WTC11 (cell line): Measurements from ENCODE around the gene CPNE8. TPM values are rescaled to one million over a fixed set of nuclear protein-coding genes. Genes with fewer than 3 reads are reported as not detected.

ENCODE experiments used
- ATAC-seq: fragments of 200-7000 bp; cut with Tn5 transposase; 2 replicates; pipeline ENCODE4 v1.10.0; 2021; ENCODE audit warnings: mild to moderate bottlenecking, moderate library complexity
- CTCF ChIA-PET: fragments of 300-600 bp; sonication (Branson Sonifier 250); formaldehyde crosslinking; loops from one replicate; lab custom pipeline; 2021; ENCODE audit warnings: antibody characterized with exemption; lab: Charles Lee
- POLR2A ChIA-PET: fragments of 350-600 bp; sonication (Branson Sonifier 250); formaldehyde crosslinking; loops from one replicate; lab custom pipeline; 2021; ENCODE audit warnings: antibody characterized with exemption; lab: Charles Lee
- DNase-seq: peaks from one replicate; pipeline ENCODE4 v3.0.0; 2021; ENCODE audit warnings: low spot score
- H3K27ac Mint-ChIP-seq: 2 replicates; pipeline ENCODE4 v1.8.0; 2021; ENCODE audit warnings: mixed read lengths
- H3K27me3 Mint-ChIP-seq: 2 replicates; pipeline ENCODE4 v1.8.0; 2021; ENCODE audit warnings: low read depth, mild to moderate bottlenecking, moderate library complexity, mixed read lengths
- H3K36me3 Mint-ChIP-seq: 2 replicates; pipeline ENCODE4 v1.8.0; 2021; ENCODE audit warnings: mixed read lengths
- H3K4me1 Mint-ChIP-seq: 2 replicates; pipeline ENCODE4 v1.8.0; 2022; ENCODE audit warnings: mixed read lengths
- H3K4me3 Mint-ChIP-seq: 2 replicates; pipeline ENCODE4 v1.8.0; 2021; ENCODE audit warnings: mild to moderate bottlenecking, moderate library complexity, mixed read lengths
- H3K9me3 Mint-ChIP-seq: 2 replicates; pipeline ENCODE4 v1.8.0; 2021; ENCODE audit warnings: mixed read lengths
- ATF6 ChIP-seq: sonication (generic); formaldehyde crosslinking; IDR thresholded peaks from 2 replicates; pipeline ENCODE4 v1.8.1; 2023; ENCODE audit warnings: mild to moderate bottlenecking, missing genetic modification reagents
- ELF4 ChIP-seq: sonication (generic); formaldehyde crosslinking; IDR thresholded peaks from 2 replicates; pipeline ENCODE4 v1.8.1; 2022; ENCODE audit warnings: low read depth, mild to moderate bottlenecking, moderate library complexity, missing genetic modification reagents
- JUN ChIP-seq: sonication (generic); formaldehyde crosslinking; IDR thresholded peaks from 2 replicates; pipeline ENCODE4 v1.8.0; 2023; ENCODE audit warnings: mild to moderate bottlenecking, missing genetic modification reagents
- MAX ChIP-seq: sonication (generic); formaldehyde crosslinking; IDR thresholded peaks from 2 replicates; pipeline ENCODE4 v1.8.0; 2022; ENCODE audit warnings: mild to moderate bottlenecking, missing genetic modification reagents
- MLX ChIP-seq: sonication (generic); formaldehyde crosslinking; IDR thresholded peaks from 2 replicates; pipeline ENCODE4 v1.8.1; 2023; ENCODE audit warnings: mild to moderate bottlenecking, missing genetic modification reagents, moderate library complexity
- MXD4 ChIP-seq: fragments of 250-450 bp; sonication (Bioruptor Pico); IDR thresholded peaks from 2 replicates; pipeline ENCODE4 v1.8.0; 2021; ENCODE audit warnings: mild to moderate bottlenecking, moderate library complexity, borderline replicate concordance
- OVOL2 ChIP-seq: fragments of 250-450 bp; sonication (Bioruptor Pico); IDR thresholded peaks from 2 replicates; pipeline ENCODE4 v1.9.0; 2021; ENCODE audit warnings: mild to moderate bottlenecking, borderline replicate concordance
- RORB ChIP-seq: fragments of 250-450 bp; sonication (Bioruptor Pico); IDR thresholded peaks from 2 replicates; pipeline ENCODE4 v1.9.0; 2021; ENCODE audit warnings: mild to moderate bottlenecking
- SOX15 ChIP-seq: fragments of 250-450 bp; sonication (Bioruptor Pico); IDR thresholded peaks from 2 replicates; pipeline ENCODE4 v1.9.0; 2021; ENCODE audit warnings: mild to moderate bottlenecking
- ZNF121 ChIP-seq: sonication (generic); formaldehyde crosslinking; IDR thresholded peaks from 2 replicates; pipeline ENCODE4 v1.8.0; 2023; ENCODE audit warnings: missing genetic modification reagents
- ZNF232 ChIP-seq: sonication (generic); formaldehyde crosslinking; IDR thresholded peaks from 2 replicates; pipeline ENCODE4 v1.8.0; 2022; ENCODE audit warnings: mild to moderate bottlenecking, missing genetic modification reagents
- ZNF317 ChIP-seq: sonication (generic); formaldehyde crosslinking; IDR thresholded peaks from 2 replicates; pipeline ENCODE4 v1.8.1; 2023; ENCODE audit warnings: low read depth, mild to moderate bottlenecking, moderate library complexity, missing genetic modification reagents, borderline replicate concordance
- ZNF671 ChIP-seq: fragments of 250-450 bp; sonication (Bioruptor Pico); IDR thresholded peaks from 2 replicates; pipeline ENCODE4 v1.8.0; 2021; ENCODE audit warnings: mild to moderate bottlenecking
- total RNA-seq: library from RNA; stranded (reverse); gene quantifications from 3 replicates; pipeline ENCODE4 v1.2.3, GENCODE V29; 2021
- TF ChIP-seq, protein P1 (sequence below): sonication (generic); formaldehyde crosslinking; conservative IDR thresholded peaks from 2 replicates; pipeline ENCODE4 v1.8.1; 2022; ENCODE audit warnings: mild to moderate bottlenecking, missing genetic modification reagents
- TF ChIP-seq, protein P2 (sequence below): fragments of 250-450 bp; sonication (Bioruptor Pico); IDR thresholded peaks from 2 replicates; pipeline ENCODE4 v2.1.2; 2022; ENCODE audit warnings: mild to moderate bottlenecking, moderate library complexity
- TF ChIP-seq, protein P3 (sequence below): sonication (generic); formaldehyde crosslinking; IDR thresholded peaks from 2 replicates; pipeline ENCODE4 v1.8.1; 2023; ENCODE audit warnings: mild to moderate bottlenecking, moderate library complexity, missing genetic modification reagents

Gene CPNE8
- total RNA-seq, 1 experiment from 2014 or later: 8.3 TPM

GRCh38 chr12:38759621-38760020 is 145.8 kb downstream of the CPNE8 start:
- TF ChIP-seq ZNF317 (CRISPR knock-in tag): no peak
- no peak for TF ChIP-seq ZNF232 (CRISPR knock-in tag)
- TF ChIP-seq JUN (CRISPR knock-in tag): no peak
- no peak for TF ChIP-seq ELF4 (CRISPR knock-in tag)
- H3K4me1 Mint-ChIP-seq: peaks cover 22% of the 10 kb centered on the region
- CTCF ChIA-PET: no interaction called here
- POLR2A ChIA-PET: no interaction called here
- no peak overlapping the region for H3K4me3 Mint-ChIP-seq
- H3K9me3 Mint-ChIP-seq: no peaks in the 10 kb centered on the region
- no peaks in the 10 kb centered on the region for H3K36me3 Mint-ChIP-seq
- ATAC-seq (no peak), DNase-seq (no peak)
- no peak overlapping the region for H3K27ac Mint-ChIP-seq
- H3K27me3 Mint-ChIP-seq: no peaks in the 10 kb centered on the region

- no peak overlapping the region for H3K27ac Mint-ChIP-seq
- TF ChIP-seq RORB (CRISPR knock-in tag) (no peak), ATF6 (CRISPR knock-in tag) (no peak), SOX15 (CRISPR knock-in tag) (no peak), ZNF121 (CRISPR knock-in tag) (no peak), MAX (CRISPR knock-in tag) (no peak), ZNF671 (CRISPR knock-in tag) (no peak)
- TF ChIP-seq, protein P1, sequence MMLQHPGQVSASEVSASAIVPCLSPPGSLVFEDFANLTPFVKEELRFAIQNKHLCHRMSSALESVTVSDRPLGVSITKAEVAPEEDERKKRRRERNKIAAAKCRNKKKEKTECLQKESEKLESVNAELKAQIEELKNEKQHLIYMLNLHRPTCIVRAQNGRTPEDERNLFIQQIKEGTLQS: no peak
- TF ChIP-seq, protein P2, sequence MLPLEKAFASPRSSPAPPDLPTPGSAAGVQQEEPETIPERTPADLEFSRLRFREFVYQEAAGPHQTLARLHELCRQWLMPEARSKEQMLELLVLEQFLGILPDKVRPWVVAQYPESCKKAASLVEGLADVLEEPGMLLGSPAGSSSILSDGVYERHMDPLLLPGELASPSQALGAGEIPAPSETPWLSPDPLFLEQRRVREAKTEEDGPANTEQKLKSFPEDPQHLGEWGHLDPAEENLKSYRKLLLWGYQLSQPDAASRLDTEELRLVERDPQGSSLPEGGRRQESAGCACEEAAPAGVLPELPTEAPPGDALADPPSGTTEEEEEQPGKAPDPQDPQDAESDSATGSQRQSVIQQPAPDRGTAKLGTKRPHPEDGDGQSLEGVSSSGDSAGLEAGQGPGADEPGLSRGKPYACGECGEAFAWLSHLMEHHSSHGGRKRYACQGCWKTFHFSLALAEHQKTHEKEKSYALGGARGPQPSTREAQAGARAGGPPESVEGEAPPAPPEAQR (CRISPR knock-in tag): no peak
- TF ChIP-seq, protein P3, sequence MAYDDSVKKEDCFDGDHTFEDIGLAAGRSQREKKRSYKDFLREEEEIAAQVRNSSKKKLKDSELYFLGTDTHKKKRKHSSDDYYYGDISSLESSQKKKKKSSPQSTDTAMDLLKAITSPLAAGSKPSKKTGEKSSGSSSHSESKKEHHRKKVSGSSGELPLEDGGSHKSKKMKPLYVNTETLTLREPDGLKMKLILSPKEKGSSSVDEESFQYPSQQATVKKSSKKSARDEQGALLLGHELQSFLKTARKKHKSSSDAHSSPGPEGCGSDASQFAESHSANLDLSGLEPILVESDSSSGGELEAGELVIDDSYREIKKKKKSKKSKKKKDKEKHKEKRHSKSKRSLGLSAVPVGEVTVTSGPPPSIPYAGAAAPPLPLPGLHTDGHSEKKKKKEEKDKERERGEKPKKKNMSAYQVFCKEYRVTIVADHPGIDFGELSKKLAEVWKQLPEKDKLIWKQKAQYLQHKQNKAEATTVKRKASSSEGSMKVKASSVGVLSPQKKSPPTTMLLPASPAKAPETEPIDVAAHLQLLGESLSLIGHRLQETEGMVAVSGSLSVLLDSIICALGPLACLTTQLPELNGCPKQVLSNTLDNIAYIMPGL (CRISPR knock-in tag): no peak
- TF ChIP-seq, all 79 proteins: peak for 0
- POLR2A ChIA-PET: no interaction called here
- Mint-ChIP-seq H3K4me3 (no peak overlapping the region), H3K36me3 (peaks cover 13% of the 10 kb centered on the region), H3K4me1 (peaks cover 26% of the 10 kb centered on the region), H3K9me3 (peaks cover 22% of the 10 kb centered on the region), H3K27me3 (no peaks in the 10 kb centered on the region; the same call in 1 of the 2 replicates)
- CTCF ChIA-PET: no interaction called here
- DNase-seq (no peak), ATAC-seq (no peak)
Measured at GRCh38 chr12:38746744-38747143, 158.6 kb downstream of the CPNE8 start.

DNA sequence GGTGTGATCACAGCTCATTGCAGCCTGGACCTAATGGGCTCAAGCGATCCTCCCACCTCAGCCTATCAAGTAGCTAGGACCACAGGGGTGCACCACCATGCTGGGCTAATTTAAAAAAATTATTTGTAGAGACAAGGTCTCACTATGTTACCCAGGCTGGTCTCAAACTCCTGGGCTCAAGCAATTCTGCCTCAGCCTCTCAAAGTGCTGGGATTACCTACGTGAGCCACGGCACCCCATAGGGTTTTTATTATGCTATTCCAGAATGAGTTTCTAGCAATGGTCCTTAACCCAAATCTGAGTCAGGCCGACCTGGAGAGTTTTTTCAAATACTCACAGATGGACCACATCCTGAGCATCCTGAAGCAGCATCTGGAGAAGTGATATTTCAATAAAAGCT is 159.8 kb downstream of the CPNE8 start:
- no peak for DNase-seq
- no peaks in the 10 kb centered on the region; the same call in 1 of the 2 replicates for H3K27me3 Mint-ChIP-seq
- H3K9me3 Mint-ChIP-seq: peaks cover 28% of the 10 kb centered on the region
- H3K36me3 Mint-ChIP-seq: peaks cover 12% of the 10 kb centered on the region
- H3K4me1 Mint-ChIP-seq: peaks cover 26% of the 10 kb centered on the region
- POLR2A ChIA-PET: no interaction called here
- no peak for TF ChIP-seq MXD4
- TF ChIP-seq OVOL2 (CRISPR knock-in tag): no peak
- TF ChIP-seq MLX (CRISPR knock-in tag): no peak
- TF ChIP-seq, all 79 proteins: peak for 0
- CTCF ChIA-PET: no interaction called here
- Mint-ChIP-seq H3K27ac (no peak overlapping the region), H3K4me3 (no peak overlapping the region)
- ATAC-seq: peak; percentile 93
